Measurements from ENCODE around the gene ZBTB4.

The ZBTB4 gene

GRCh38 chr17:7444682-7445618 is 34.5 kb downstream of the ZBTB4 start, which contains the start of gene CHRNB1:
CHRNB1 (plus strand) TSS chr17:7445061; CDS start chr17:7445128, 67 bp downstream.
- no peaks in the 10 kb centered on the region for H3K4me1 ChIP-seq
- peak within 1 kb of the TSS; percentile 42 for H3K4me3 ChIP-seq (ENCODE audit: low read depth, low read length)
- peaks cover 3% of the 10 kb centered on the region; the same call in 1 of the 2 replicates for H3K27me3 ChIP-seq
- no peak for TF ChIP-seq CTCF (IDR thresholded peaks at IDR 0.05; ENCODE audit: low read depth, low read length)
- peak; percentile 35 for DNase-seq
- H3K9me3 ChIP-seq = no peaks in the 10 kb centered on the region
- H3K36me3 ChIP-seq = no peaks in the 10 kb centered on the region

GRCh38 chr17:7443499-7444485 is 35.6 kb downstream of the ZBTB4 start:
- Histone ChIP-seq H3K4me1 (no peaks in the 10 kb centered on the region), H3K9me3 (no peaks in the 10 kb centered on the region), H3K27me3 (peaks cover 6% of the 10 kb centered on the region), H3K36me3 (no peaks in the 10 kb centered on the region), H3K4me3 (ENCODE audit: low read depth, low read length) (no peak overlapping the region)
- no peak for DNase-seq
- TF ChIP-seq CTCF (IDR thresholded peaks at IDR 0.05; ENCODE audit: low read depth, low read length) = no peak

- no peak overlapping the region for H3K4me3 ChIP-seq (ENCODE audit: low read depth, low read length)
- DNase-seq = no peak
- H3K36me3 ChIP-seq = no peaks in the 10 kb centered on the region
- H3K27me3 ChIP-seq = peaks cover 13% of the 10 kb centered on the region
- H3K9me3 ChIP-seq = no peaks in the 10 kb centered on the region
- no peaks in the 10 kb centered on the region for H3K4me1 ChIP-seq
- TF ChIP-seq CTCF (IDR thresholded peaks at IDR 0.05; ENCODE audit: low read depth, low read length) = no peak
Measured at GRCh38 chr17:7442142-7442541, 37.3 kb downstream of the ZBTB4 start.

- Histone ChIP-seq H3K36me3 (no peaks in the 10 kb centered on the region), H3K9me3 (no peaks in the 10 kb centered on the region), H3K27me3 (peaks cover 9% of the 10 kb centered on the region), H3K4me1 (no peaks in the 10 kb centered on the region), H3K4me3 (ENCODE audit: low read depth, low read length) (peak overlapping the region; percentile 67)
- TF ChIP-seq CTCF (IDR thresholded peaks at IDR 0.05; ENCODE audit: low read depth, low read length) = no peak
- no peak for DNase-seq
Measured at GRCh38 chr17:7441266-7441665, 38.2 kb downstream of the ZBTB4 start.

GRCh38 chr17:7440834-7441195 is 38.6 kb downstream of the ZBTB4 start:
- DNase-seq = peak; percentile 56
- peak overlapping the region; percentile 67 for H3K4me3 ChIP-seq (ENCODE audit: low read depth, low read length)
- H3K9me3 ChIP-seq = no peaks in the 10 kb centered on the region
- H3K27me3 ChIP-seq = peaks cover 9% of the 10 kb centered on the region
- no peaks in the 10 kb centered on the region for H3K36me3 ChIP-seq
- no peak for TF ChIP-seq CTCF (IDR thresholded peaks at IDR 0.05; ENCODE audit: low read depth, low read length)
- H3K4me1 ChIP-seq = no peaks in the 10 kb centered on the region

Measured in BE2C (cell line).